Adrenal gland (tissue), 12 donors: ENCODE data around the gene MLST8. TPM values are rescaled to one million over a fixed set of nuclear protein-coding genes. Genes with fewer than 3 reads are reported as not detected.
"Not testable (repeated sequence)": the region's sequence is repeated elsewhere in the genome, so short reads cannot be mapped to it uniquely, and the experiment has no call there.

Experiments used
- DNase-seq, 7 donors: peaks; one replicate each; pipeline ENCODE4 v3.0.0-alpha.2; 2019 to 2020
- H3K27ac ChIP-seq, 5 donors: fragments of 200-600 bp; sonication (generic) in 4 of 5; 1 replicate in 3 of 5; 2 replicates in 2 of 5; pipeline versions ENCODE4 v1.5.1 to v1.8.0; 2016 to 2020; ENCODE audit warnings: mild to moderate bottlenecking in 1 of 5
- H3K27me3 ChIP-seq: fragments of 200-600 bp; 2 replicates; pipeline ENCODE4 v1.8.0; 2021
- H3K36me3 ChIP-seq, 2 donors: fragments of 200-600 bp; replicated peaks in 1 of 2; 1 replicate in 1 of 2; 2 replicates in 1 of 2; pipeline versions ENCODE4 v1.5.1 to v1.8.0; 2018 to 2022
- H3K4me1 ChIP-seq, 2 donors: fragments of 200-600 bp; replicated peaks in 1 of 2; 1 replicate in 1 of 2; 2 replicates in 1 of 2; pipeline versions ENCODE4 v1.5.1 to v1.8.0; 2018 to 2021
- H3K4me3 ChIP-seq, 4 donors: fragments of 200-600 bp; sonication (generic) in 3 of 4; one replicate each; pipeline ENCODE4 v1.5.1; 2016 to 2018
- H3K9me3 ChIP-seq, 3 donors: fragments of 200-600 bp; sonication (generic) in 1 of 3; replicated peaks in 1 of 3; 1 replicate in 2 of 3; 2 replicates in 1 of 3; pipeline versions ENCODE4 v1.5.1 to v1.8.0; 2016 to 2021
- CTCF ChIP-seq, 6 experiments: fragments of 450-650 bp in 4 of 6; fragments of 200-600 bp in 2 of 6; sonication (generic) in 1 of 6; IDR thresholded peaks; 1 replicate in 5 of 6; 2 replicates in 1 of 6; pipeline versions ENCODE4 v1.5.1 to v1.8.0; 2016 to 2021; ENCODE audit warnings: antibody characterized with exemption in 6 of 6, mild to moderate bottlenecking in 2 of 6, moderate library complexity in 1 of 6
- POLR2A ChIP-seq, 2 donors: fragments of 450-650 bp; IDR thresholded peaks; one replicate each; pipeline ENCODE4 v1.6.1; 2017; ENCODE audit warnings: antibody characterized with exemption in 2 of 2, mild to moderate bottlenecking in 2 of 2, moderate library complexity in 1 of 2
- WGBS, 4 donors: extraction: QIAGEN DNeasy Blood & Tissue Kit in 2 of 4; methylation state at CpG; one replicate each; pipeline versions ENCODE4 v1.1.5 to v1.1.7; 2013 to 2017; 5-methylcytosine and 5-hydroxymethylcytosine counted together
- intact Hi-C, 2 donors: fragments of 100-400 bp; cut with DNase I; formaldehyde crosslinking; loops; one replicate each; pipeline versions ENCODE4 v1.14.1 to v1.15.0; 2022 to 2023
- polyA plus RNA-seq, 3 donors: library from polyadenylated mRNA; stranded (reverse); fragments of 200-250 nt in 2 of 3; fragments of 350-450 nt in 1 of 3; fragmentation: Illumina TruSeq in 1 of 3; extraction: RNeasy Lipid Tissue Mini Kit (QIAGEN cat#74804) in 1 of 3; gene quantifications; one replicate each; pipeline ENCODE4 v1.2.3, GENCODE V29; 2013 to 2014
- total RNA-seq, 9 donors: library from RNA; depleted of rRNA in 4 of 9; stranded (reverse); fragments of >200 nt in 4 of 9; fragments of 120-200 nt in 1 of 9; fragmentation: NEBNext Ultra II Directional in 1 of 9; extraction: Animal tissue kit (Norgen Biotek cat#: 25700) in 1 of 9; gene quantifications; one replicate each; pipeline versions ENCODE4 v1.1.0 to v1.2.4, GENCODE V29; 2013 to 2023
- donor health status: healthy with polysubstance abuse.
- donor health status: Bipolar disorder and iron deficiency.
- donor health status: DM: yes; HTN: yes; CAD: no.
- donor health status: DM: no; HTN: no; CAD: no.
- donor health status: DM: no; HTN: no; CAD: no.
- donor health status: DM: yes; HTN: yes; CAD: no.

Gene MLST8
- total and polyA plus RNA-seq, 12 donors: 21.9 to 116 (median 57.2) TPM

GRCh38 chr16:2198283-2198682, 7.0 kb upstream of the MLST8 start:
- no peaks in the 10 kb centered on the region for H3K9me3 ChIP-seq
- intact Hi-C loops: no loop called here

GRCh38 chr16:2199095-2199494, 6.2 kb upstream of the MLST8 start:
- Histone ChIP-seq H3K4me3 (no peak overlapping the region), H3K4me1 (peaks cover 0 to 8% of the 10 kb centered on the region in 2 donors), H3K27me3 (peaks cover 14% of the 10 kb centered on the region), H3K9me3 (no peaks in the 10 kb centered on the region), H3K36me3 (no peaks in the 10 kb centered on the region), H3K27ac (no peak overlapping the region)
- intact Hi-C loops: no loop called here
- no peak for TF ChIP-seq POLR2A (IDR thresholded peaks at IDR 0.05)
- TF ChIP-seq CTCF (IDR thresholded peaks at IDR 0.05): no peak
- 77 to 100% (median 84%) methylated on average over 1 to 5 of the region's 5 CpGs for WGBS, 4 donors
- no peak for DNase-seq

More at GRCh38 chr16:2198283-2198682, 7.0 kb upstream of the MLST8 start:
- WGBS, 4 donors: 60 to 75% (median 71%) methylated on average over 4 of the region's 4 CpGs
- H3K36me3 ChIP-seq: no peaks in the 10 kb centered on the region
- no peak overlapping the region for H3K27ac ChIP-seq
- no peak for DNase-seq
- TF ChIP-seq CTCF (IDR thresholded peaks at IDR 0.05) (no peak), POLR2A (IDR thresholded peaks at IDR 0.05) (no peak)
- peaks cover 14% of the 10 kb centered on the region for H3K27me3 ChIP-seq
- no peak overlapping the region for H3K4me3 ChIP-seq
- peaks cover 0 to 8% of the 10 kb centered on the region in 2 donors for H3K4me1 ChIP-seq

DNA sequence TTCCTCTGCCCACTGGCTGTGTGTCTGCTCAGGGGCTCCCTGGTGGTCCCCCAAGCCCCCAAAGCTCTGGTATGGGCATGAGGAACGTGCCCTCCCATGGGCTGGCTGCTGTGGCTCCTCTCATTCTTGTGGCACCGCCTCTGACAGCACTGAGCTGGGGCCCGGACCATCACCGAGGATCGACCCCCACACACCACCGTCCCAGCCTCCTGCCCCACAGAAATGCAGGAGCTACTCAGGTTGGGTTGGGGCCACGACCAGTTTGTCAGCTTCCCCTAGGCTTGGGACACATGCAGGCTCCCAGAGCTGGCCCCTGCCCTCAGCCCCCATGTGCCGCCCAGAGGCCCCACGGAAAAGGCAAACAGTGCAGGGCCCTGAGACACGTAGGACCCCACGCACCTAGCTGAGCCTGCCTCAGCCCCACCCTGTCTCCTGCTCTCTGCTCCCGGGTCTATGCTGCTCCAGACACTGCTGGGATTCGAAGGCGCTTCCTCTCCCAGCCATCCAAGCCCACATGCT, 5.6 kb upstream of the MLST8 start:
- peaks cover 13% of the 10 kb centered on the region for H3K27me3 ChIP-seq
- intact Hi-C loops: no loop called here
- no peak overlapping the region for H3K27ac ChIP-seq
- no peak for TF ChIP-seq POLR2A (IDR thresholded peaks at IDR 0.05)
- H3K4me3 ChIP-seq: no peak overlapping the region
- H3K4me1 ChIP-seq: peaks cover 3 to 9% of the 10 kb centered on the region in 2 donors
- no peaks in the 10 kb centered on the region for H3K9me3 ChIP-seq
- no peak for DNase-seq
- no peaks in the 10 kb centered on the region for H3K36me3 ChIP-seq
- WGBS, 4 donors: 53 to 80% (median 77%) methylated on average over 6 to 14 of the region's 14 CpGs

DNA sequence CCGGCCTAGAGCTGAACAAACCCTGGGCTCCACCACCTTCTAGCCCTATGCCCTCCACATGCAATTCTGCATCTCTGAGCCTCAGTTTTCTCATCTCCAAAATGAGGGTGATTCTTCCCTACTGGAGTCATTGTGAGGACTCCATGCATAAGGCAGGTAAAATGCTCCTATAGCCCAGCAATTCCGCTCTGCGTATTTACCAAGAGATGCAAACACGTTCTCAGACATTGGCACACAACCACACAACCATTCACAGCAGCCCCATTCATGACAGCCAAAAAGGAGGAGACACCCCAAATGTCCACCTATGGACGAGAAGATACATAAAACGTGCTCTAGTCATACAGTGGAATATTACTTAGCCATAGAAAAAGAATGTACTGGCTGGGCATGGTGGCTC, 4.9 kb upstream of the MLST8 start:
- H3K4me3 ChIP-seq: no peak overlapping the region
- no peaks in the 10 kb centered on the region for H3K9me3 ChIP-seq
- peaks cover 7% of the 10 kb centered on the region for H3K27me3 ChIP-seq
- peaks cover 5 to 11% of the 10 kb centered on the region in 2 donors for H3K4me1 ChIP-seq
- intact Hi-C loops: no loop called here
- DNase-seq: no peak
- 86 to 92% (median 90%) methylated on average over 6 of the region's 6 CpGs for WGBS, 4 donors
- H3K36me3 ChIP-seq: no peaks in the 10 kb centered on the region
- no peak overlapping the region for H3K27ac ChIP-seq
- no peak for TF ChIP-seq CTCF (IDR thresholded peaks at IDR 0.05)
- no peak for TF ChIP-seq POLR2A (IDR thresholded peaks at IDR 0.05)

- 94 to 96% (median 95%) methylated on average over 8 of the region's 8 CpGs for WGBS, 4 donors
- H3K4me3 ChIP-seq, intact Hi-C loops, H3K9me3 ChIP-seq, DNase-seq, H3K27me3 ChIP-seq, H3K27ac ChIP-seq: not testable (repeated sequence)
- Histone ChIP-seq H3K36me3 (peaks cover 0 to 15% of the 10 kb centered on the region in 2 donors), H3K4me1 (peaks cover 5 to 17% of the 10 kb centered on the region in 2 donors)
Measured at GRCh38 chr16:2203119-2203688, 2.0 kb upstream of the MLST8 start.
